Peyer's patch (tissue), 4 donors: ENCODE measurements around the gene ANO10. TPM values are rescaled to one million over a fixed set of nuclear protein-coding genes. Genes with fewer than 3 reads are reported as not detected.
"Not testable (repeated sequence)": the region's sequence is repeated elsewhere in the genome, so short reads cannot be mapped to it uniquely, and the experiment has no call there.

Experiments
- DNase-seq, 3 donors: peaks; one replicate each; pipeline ENCODE4 v3.0.0-alpha.2; 2017 to 2019
- H3K27ac ChIP-seq, 4 donors: fragments of 200-600 bp; sonication (generic); one replicate each; pipeline ENCODE4 v1.5.1; 2016 to 2019
- H3K27me3 ChIP-seq, 2 donors: fragments of 200-600 bp; sonication (generic); one replicate each; pipeline ENCODE4 v1.5.1; 2019
- H3K36me3 ChIP-seq, 3 donors: fragments of 200-600 bp; sonication (generic); one replicate each; pipeline ENCODE4 v1.5.1; 2016 to 2019
- H3K4me1 ChIP-seq, 4 donors: fragments of 200-600 bp; sonication (generic); one replicate each; pipeline ENCODE4 v1.5.1; 2016 to 2019
- H3K4me3 ChIP-seq, 4 donors: fragments of 200-600 bp; sonication (generic); 1 replicate in 3 of 4; 2 replicates in 1 of 4; pipeline ENCODE4 v1.5.1; 2016 to 2019; ENCODE audit warnings: mild to moderate bottlenecking in 1 of 4
- H3K9me3 ChIP-seq, 4 donors: fragments of 200-600 bp; sonication (generic); one replicate each; pipeline ENCODE4 v1.5.1; 2016 to 2019; ENCODE audit warnings: mild to moderate bottlenecking in 1 of 4
- CTCF ChIP-seq, 6 experiments: fragments of 450-650 bp in 4 of 6; fragments of 200-600 bp in 2 of 6; sonication (generic) in 1 of 6; IDR thresholded peaks; one replicate each; pipeline ENCODE4 v1.5.1; 2017 to 2019; ENCODE audit warnings: antibody characterized with exemption in 6 of 6, mild to moderate bottlenecking in 3 of 6, moderate library complexity in 1 of 6
- POLR2A ChIP-seq, 2 donors: fragments of 450-650 bp; IDR thresholded peaks; one replicate each; pipeline ENCODE4 v1.5.1; 2017; ENCODE audit warnings: antibody characterized with exemption in 2 of 2, mild to moderate bottlenecking in 2 of 2, moderate library complexity in 2 of 2
- total RNA-seq, 4 donors: library from RNA; depleted of rRNA; stranded (reverse); fragments of >200 nt; gene quantifications; one replicate each; pipeline ENCODE4 v1.1.0, GENCODE V29; 2016

Gene ANO10
- total RNA-seq, 4 donors from 2014 or later = 33.8 to 110 (median 70.0) TPM

- no peak overlapping the region for H3K27ac ChIP-seq
- no peak for DNase-seq
- H3K9me3 ChIP-seq = no peaks in the 10 kb centered on the region
These were observed 258.1 kb downstream of the ANO10 start for GRCh38 chr3:43363621-43364266.

GRCh38 chr3:43362961-43363360, 258.9 kb downstream of the ANO10 start:
- H3K36me3 ChIP-seq = peaks cover 0 to 10% (median 0%) of the 10 kb centered on the region in 3 donors

More at GRCh38 chr3:43363621-43364266, 258.1 kb downstream of the ANO10 start:
- Histone ChIP-seq H3K27me3 (no peaks in the 10 kb centered on the region), H3K36me3 (peaks cover 0 to 10% (median 0%) of the 10 kb centered on the region in 3 donors), H3K4me3 (no peak overlapping the region), H3K4me1 (peaks cover 0 to 24% (median 0%) of the 10 kb centered on the region in 4 donors)
- TF ChIP-seq POLR2A (IDR thresholded peaks at IDR 0.05) (no peak), CTCF (IDR thresholded peaks at IDR 0.05) (no peak)

GRCh38 chr3:43362183-43362582, 259.6 kb downstream of the ANO10 start:
- no peak overlapping the region for H3K4me3 ChIP-seq
- TF ChIP-seq POLR2A (IDR thresholded peaks at IDR 0.05) (no peak), CTCF (IDR thresholded peaks at IDR 0.05) (no peak)
- H3K27ac ChIP-seq = no peak overlapping the region
- peaks cover 0 to 24% (median 0%) of the 10 kb centered on the region in 4 donors for H3K4me1 ChIP-seq
- H3K27me3 ChIP-seq = no peaks in the 10 kb centered on the region
- no peak for DNase-seq
- H3K36me3 ChIP-seq = peaks cover 0 to 10% (median 0%) of the 10 kb centered on the region in 3 donors
- H3K9me3 ChIP-seq = peaks cover 0 to under 1% (median 0%) of the 10 kb centered on the region in 4 donors

More at GRCh38 chr3:43362961-43363360, 258.9 kb downstream of the ANO10 start:
- H3K27ac ChIP-seq = no peak overlapping the region
- H3K4me3 ChIP-seq = no peak overlapping the region
- no peak for TF ChIP-seq CTCF (IDR thresholded peaks at IDR 0.05)
- DNase-seq = peak in 1 of 3 donors; percentile 46
- peaks cover 0 to 24% (median 0%) of the 10 kb centered on the region in 4 donors for H3K4me1 ChIP-seq
- no peaks in the 10 kb centered on the region for H3K27me3 ChIP-seq
- H3K9me3 ChIP-seq = no peaks in the 10 kb centered on the region

GRCh38 chr3:43361077-43361476, 260.7 kb downstream of the ANO10 start:
- peaks cover 0 to 4% (median 0%) of the 10 kb centered on the region in 3 donors for H3K36me3 ChIP-seq
- no peak for DNase-seq
- no peak overlapping the region for H3K27ac ChIP-seq
- peaks cover 0 to 4% (median 2%) of the 10 kb centered on the region in 4 donors for H3K9me3 ChIP-seq
- TF ChIP-seq POLR2A (IDR thresholded peaks at IDR 0.05) (no peak), CTCF (IDR thresholded peaks at IDR 0.05) (no peak)
- H3K27me3 ChIP-seq = no peaks in the 10 kb centered on the region
- H3K4me3 ChIP-seq = no peak overlapping the region
- peaks cover 0 to 17% (median 0%) of the 10 kb centered on the region in 4 donors for H3K4me1 ChIP-seq

GRCh38 chr3:43356033-43356432, 265.8 kb downstream of the ANO10 start:
- not testable (repeated sequence) for DNase-seq, H3K36me3 ChIP-seq, H3K4me3 ChIP-seq, H3K4me1 ChIP-seq, H3K27me3 ChIP-seq, H3K27ac ChIP-seq
- H3K9me3 ChIP-seq = peaks cover 0 to 23% (median 4%) of the 10 kb centered on the region in 4 donors

- Histone ChIP-seq H3K36me3 (peaks cover 0 to 13% (median 0%) of the 10 kb centered on the region in 3 donors), H3K27me3 (no peaks in the 10 kb centered on the region), H3K4me1 (no peaks in the 10 kb centered on the region), H3K9me3 (peaks cover 0 to 23% (median 4%) of the 10 kb centered on the region in 4 donors), H3K27ac (no peak overlapping the region), H3K4me3 (no peak overlapping the region)
- no peak for DNase-seq
- TF ChIP-seq POLR2A (IDR thresholded peaks at IDR 0.05) = no peak
- TF ChIP-seq CTCF (IDR thresholded peaks at IDR 0.05) = no peak
These were observed 267.7 kb downstream of the ANO10 start for GRCh38 chr3:43353923-43354670.
